Right atrium auricular region (tissue), 2 donors: ENCODE data around the gene C15orf40. TPM values are rescaled to one million over a fixed set of nuclear protein-coding genes. Genes with fewer than 3 reads are reported as not detected.
"Not testable (repeated sequence)": the region's sequence is repeated elsewhere in the genome, so short reads cannot be mapped to it uniquely, and the experiment has no call there.

ENCODE experiments used
- DNase-seq: peaks from one replicate; pipeline ENCODE4 v3.0.0-alpha.2; 2019; ENCODE audit warnings: low spot score
- H3K27ac ChIP-seq, 2 donors: fragments of 200-600 bp; sonication (generic); 1 replicate in 1 of 2; 2 replicates in 1 of 2; pipeline ENCODE4 v1.5.1; 2016 to 2019
- H3K27me3 ChIP-seq, 2 donors: fragments of 200-600 bp; sonication (generic); one replicate each; pipeline versions ENCODE4 v1.5.1 to v1.6.0; 2017 to 2019
- H3K36me3 ChIP-seq: fragments of 200-600 bp; sonication (generic); one replicate; pipeline ENCODE4 v1.5.1; 2016
- H3K4me1 ChIP-seq, 2 donors: fragments of 200-600 bp; sonication (generic); one replicate each; pipeline versions ENCODE4 v1.5.1 to v1.6.0; 2017 to 2019
- H3K4me3 ChIP-seq, 2 donors: fragments of 200-600 bp; sonication (generic); 1 replicate in 1 of 2; 2 replicates in 1 of 2; pipeline ENCODE4 v1.5.1; 2017 to 2019; ENCODE audit warnings: mild to moderate bottlenecking in 1 of 2, moderate library complexity in 1 of 2
- H3K9me3 ChIP-seq, 2 donors: fragments of 200-600 bp; sonication (generic); one replicate each; pipeline ENCODE4 v1.5.1; 2019
- total RNA-seq, 2 donors: library from RNA; depleted of rRNA; stranded (reverse); fragments of >200 nt; gene quantifications; one replicate each; pipeline ENCODE4 v1.1.0, GENCODE V29; 2016
- TF ChIP-seq, protein P1 (sequence below), 2 donors: fragments of 200-600 bp; sonication (generic); IDR thresholded peaks; one replicate each; pipeline ENCODE4 v1.5.1; 2019; ENCODE audit warnings: antibody characterized with exemption in 2 of 2

C15orf40 gene
- total RNA-seq, 2 donors from 2014 or later: 5.9 to 9.4 TPM

DNA sequence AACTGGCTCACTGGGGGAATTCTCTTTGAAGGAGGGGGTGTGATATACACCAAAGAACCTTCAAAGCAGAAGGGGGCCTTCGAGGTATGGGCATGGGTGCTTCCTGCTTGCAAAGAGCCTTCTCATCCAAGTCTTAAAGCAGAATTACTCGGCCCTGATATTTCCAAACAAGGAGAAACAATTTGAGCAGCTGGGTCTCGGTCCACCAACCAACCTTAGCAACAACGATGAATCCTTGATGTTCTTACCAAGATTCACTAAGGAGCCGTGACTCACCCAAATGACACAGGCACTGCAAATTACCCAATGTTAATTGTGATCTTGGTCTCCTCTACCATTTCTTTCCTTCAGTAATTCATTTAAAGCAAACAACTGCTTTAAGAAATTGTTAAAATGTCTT, 66.6 kb downstream of the C15orf40 start:
- H3K9me3 ChIP-seq: no peaks in the 10 kb centered on the region
- no peak overlapping the region for H3K27ac ChIP-seq
- H3K27me3 ChIP-seq: no peaks in the 10 kb centered on the region
- DNase-seq: no peak
- TF ChIP-seq, protein P1, sequence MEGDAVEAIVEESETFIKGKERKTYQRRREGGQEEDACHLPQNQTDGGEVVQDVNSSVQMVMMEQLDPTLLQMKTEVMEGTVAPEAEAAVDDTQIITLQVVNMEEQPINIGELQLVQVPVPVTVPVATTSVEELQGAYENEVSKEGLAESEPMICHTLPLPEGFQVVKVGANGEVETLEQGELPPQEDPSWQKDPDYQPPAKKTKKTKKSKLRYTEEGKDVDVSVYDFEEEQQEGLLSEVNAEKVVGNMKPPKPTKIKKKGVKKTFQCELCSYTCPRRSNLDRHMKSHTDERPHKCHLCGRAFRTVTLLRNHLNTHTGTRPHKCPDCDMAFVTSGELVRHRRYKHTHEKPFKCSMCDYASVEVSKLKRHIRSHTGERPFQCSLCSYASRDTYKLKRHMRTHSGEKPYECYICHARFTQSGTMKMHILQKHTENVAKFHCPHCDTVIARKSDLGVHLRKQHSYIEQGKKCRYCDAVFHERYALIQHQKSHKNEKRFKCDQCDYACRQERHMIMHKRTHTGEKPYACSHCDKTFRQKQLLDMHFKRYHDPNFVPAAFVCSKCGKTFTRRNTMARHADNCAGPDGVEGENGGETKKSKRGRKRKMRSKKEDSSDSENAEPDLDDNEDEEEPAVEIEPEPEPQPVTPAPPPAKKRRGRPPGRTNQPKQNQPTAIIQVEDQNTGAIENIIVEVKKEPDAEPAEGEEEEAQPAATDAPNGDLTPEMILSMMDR (IDR thresholded peaks at IDR 0.05): no peak
- no peak overlapping the region for H3K4me3 ChIP-seq
- no peaks in the 10 kb centered on the region for H3K36me3 ChIP-seq
- no peaks in the 10 kb centered on the region for H3K4me1 ChIP-seq

DNA sequence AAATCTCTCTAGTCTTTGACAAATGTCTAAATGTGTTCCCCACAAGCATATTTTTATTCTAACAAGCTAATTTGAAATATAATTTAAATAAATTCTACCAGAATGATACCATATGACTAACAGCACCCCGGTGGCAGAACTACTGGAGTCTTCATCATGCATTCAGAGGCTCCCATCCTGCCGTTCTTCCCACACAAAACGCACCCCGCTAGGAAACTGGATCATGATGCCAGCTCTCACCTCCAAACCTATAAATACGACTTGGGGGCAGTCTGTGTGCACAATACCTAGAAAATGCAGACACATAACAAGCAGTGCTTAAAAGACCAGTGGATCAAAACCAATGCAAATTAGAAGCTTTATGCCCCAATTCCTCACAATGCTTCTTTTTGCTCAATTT, 67.4 kb downstream of the C15orf40 start:
- Histone ChIP-seq H3K27ac (no peak overlapping the region), H3K9me3 (no peaks in the 10 kb centered on the region), H3K36me3 (no peaks in the 10 kb centered on the region), H3K4me1 (no peaks in the 10 kb centered on the region), H3K27me3 (no peaks in the 10 kb centered on the region), H3K4me3 (no peak overlapping the region)
- TF ChIP-seq, protein P1 (IDR thresholded peaks at IDR 0.05): no peak
- no peak for DNase-seq

DNA sequence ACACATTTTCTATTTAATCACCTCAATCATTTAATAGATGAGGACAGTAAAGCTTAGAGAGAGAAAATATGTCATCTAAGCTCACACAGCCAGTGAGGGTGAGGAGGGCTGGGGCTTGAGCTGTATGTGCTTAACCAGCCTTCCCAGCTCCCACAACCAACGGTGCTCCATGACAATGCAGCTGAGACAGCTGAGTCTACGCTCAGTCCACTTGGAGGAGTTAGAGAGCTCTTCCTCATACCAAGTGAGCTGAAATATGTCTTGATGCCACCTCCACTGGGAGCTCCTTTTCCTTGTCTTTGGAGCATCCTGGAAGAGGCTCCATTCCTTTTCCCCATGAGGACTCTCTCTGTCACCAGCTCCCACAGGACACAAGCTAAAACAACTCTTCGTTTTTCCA, 68.3 kb downstream of the C15orf40 start:
- no peak for DNase-seq
- no peak overlapping the region for H3K27ac ChIP-seq
- H3K4me3 ChIP-seq: no peak overlapping the region
- TF ChIP-seq, protein P1 (IDR thresholded peaks at IDR 0.05): no peak
- no peaks in the 10 kb centered on the region for H3K4me1 ChIP-seq
- H3K36me3 ChIP-seq: no peaks in the 10 kb centered on the region
- H3K9me3 ChIP-seq: no peaks in the 10 kb centered on the region
- H3K27me3 ChIP-seq: no peaks in the 10 kb centered on the region

DNA sequence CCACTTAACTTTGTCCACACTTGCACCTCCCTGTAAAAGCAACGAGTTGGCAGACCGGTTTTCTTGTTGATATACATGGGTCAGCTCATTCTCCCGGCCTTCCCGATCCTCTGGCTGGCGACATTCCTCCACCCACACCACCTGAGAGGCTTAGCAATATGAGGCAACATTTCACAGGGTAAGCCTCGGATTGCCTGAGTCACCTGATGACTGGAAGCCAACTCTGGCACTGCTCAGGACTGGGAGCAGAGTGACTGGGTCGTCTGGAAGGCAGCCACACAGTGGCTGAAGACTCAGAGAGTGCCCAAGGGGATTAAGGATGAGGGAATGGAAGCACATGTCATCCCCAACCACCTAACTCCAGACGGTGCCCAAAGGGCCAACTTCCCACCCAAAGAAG, 68.7 kb downstream of the C15orf40 start:
- Histone ChIP-seq H3K4me1 (no peaks in the 10 kb centered on the region), H3K27me3 (no peaks in the 10 kb centered on the region), H3K36me3 (no peaks in the 10 kb centered on the region), H3K9me3 (no peaks in the 10 kb centered on the region), H3K4me3 (no peak overlapping the region), H3K27ac (no peak overlapping the region)
- no peak for DNase-seq
- TF ChIP-seq, protein P1 (IDR thresholded peaks at IDR 0.05): no peak

DNA sequence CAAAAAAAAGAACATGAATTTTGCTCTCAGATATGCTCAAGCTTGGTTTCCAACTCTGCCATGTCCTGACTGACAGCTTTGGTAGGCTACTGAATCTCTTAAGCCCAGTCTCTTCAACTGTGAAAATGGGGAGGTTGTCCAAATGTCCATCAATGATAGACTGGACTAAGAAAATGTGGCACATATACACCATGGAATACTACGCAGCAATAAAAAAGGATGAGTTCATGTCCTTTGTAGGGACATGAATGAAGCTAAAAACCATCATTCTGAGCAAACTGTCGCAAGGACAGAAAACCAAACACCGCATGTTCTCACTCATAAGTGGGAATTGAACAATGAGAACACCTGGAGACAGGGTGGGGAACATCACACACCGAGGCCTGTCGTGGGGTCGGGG, 71.8 kb downstream of the C15orf40 start:
- H3K4me1 ChIP-seq, DNase-seq, H3K4me3 ChIP-seq, H3K27me3 ChIP-seq, H3K27ac ChIP-seq, H3K9me3 ChIP-seq, H3K36me3 ChIP-seq: not testable (repeated sequence)

Other genes starting within 250 kb of the C15orf40 start
- 10 to 100 TPM in 1 of 2 donors, 1 to 10 TPM in 1; 9.0 to 58.8 TPM for gene FSD2, start 205.6 kb downstream of the C15orf40 start, total RNA-seq
- 1 to 10 TPM; 5.2 to 6.7 TPM for gene WHAMM, start 202.0 kb downstream of the C15orf40 start, total RNA-seq
- gene HOMER2, start 58.9 kb downstream of the C15orf40 start, total RNA-seq: 10 to 100 TPM; 18.3 to 24.8 TPM
- 10 to 100 TPM; 13.0 to 13.9 TPM for gene RAMAC, start 25.4 kb downstream of the C15orf40 start, total RNA-seq
- 100 to 1,000 TPM; 116 to 206 TPM for gene BTBD1, start 55.6 kb upstream of the C15orf40 start, total RNA-seq
- 10 to 100 TPM in 1 of 2 donors, 1 to 10 TPM in 1; 7.3 to 30.2 TPM for gene TM6SF1, start 96.0 kb upstream of the C15orf40 start, total RNA-seq
- gene HDGFL3, start 196.2 kb upstream of the C15orf40 start, total RNA-seq: 10 to 100 TPM; 25.6 to 30.0 TPM